Hepatic stellate cell (primary cell): ENCODE data around the gene PHACTR1.

Source experiments
- DNase-seq: peaks from one replicate; pipeline ENCODE4 v3.0.0; 2011; ENCODE audit warnings: low spot score

PHACTR1 gene

DNA sequence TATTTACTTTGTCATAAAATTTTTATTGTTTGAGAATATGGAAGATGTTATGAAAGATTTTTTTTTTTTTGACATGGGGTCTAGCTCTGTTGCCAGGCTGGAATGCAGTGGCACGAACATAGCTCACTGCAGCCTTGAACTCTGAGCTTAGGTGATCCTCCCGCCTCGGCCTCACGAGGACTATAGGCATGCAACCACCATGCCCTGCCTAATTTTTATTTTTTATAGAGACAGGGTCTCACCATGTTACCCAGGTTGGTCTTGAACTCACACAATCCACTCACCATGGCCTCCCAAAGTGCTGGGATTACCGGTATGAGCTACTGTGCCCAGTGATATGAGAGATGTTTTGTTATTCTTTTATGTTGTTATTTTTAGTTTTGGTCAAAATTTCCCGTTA is 316.0 kb downstream of the PHACTR1 start:
- DNase-seq = no peak

- no peak for DNase-seq
Measured at GRCh38 chr6:13033145-13033544, 316.6 kb downstream of the PHACTR1 start.

DNA sequence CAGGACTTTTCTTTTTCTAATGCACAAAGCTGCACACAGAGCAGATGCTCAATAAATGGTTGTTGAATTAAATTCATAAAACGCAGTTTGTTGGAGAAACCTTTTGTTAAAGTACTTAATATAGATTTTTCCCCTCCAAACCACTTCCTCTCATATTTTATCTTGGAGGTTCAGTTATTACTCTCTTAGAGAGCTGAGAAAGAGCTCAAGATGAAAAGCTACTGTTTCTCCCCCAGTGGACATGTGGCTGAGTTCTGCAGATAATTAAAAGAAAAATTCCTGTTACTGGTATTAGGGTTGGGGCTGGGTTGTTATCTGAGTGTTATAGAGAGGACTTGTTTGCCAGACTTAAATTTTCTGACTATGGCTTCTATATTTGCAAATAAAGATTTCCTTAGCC is 317.7 kb downstream of the PHACTR1 start:
- no peak for DNase-seq

DNA sequence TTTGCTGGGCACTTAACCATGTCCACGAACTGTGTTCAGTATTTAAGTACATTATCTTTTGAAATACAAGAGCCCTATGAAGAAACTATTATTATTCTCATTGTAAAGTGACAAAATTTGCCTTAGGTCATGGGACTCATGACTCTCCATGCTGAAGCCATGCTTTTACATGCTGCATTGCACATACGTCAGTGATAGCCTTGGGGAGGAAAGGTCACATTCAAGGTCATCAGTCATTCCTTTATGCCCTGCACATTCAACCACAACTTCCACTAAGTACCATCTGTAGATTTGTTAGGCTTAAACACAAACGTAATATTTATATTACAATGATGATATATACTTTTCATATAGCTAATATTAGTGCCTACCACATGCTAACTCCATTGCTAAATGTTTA is 319.0 kb downstream of the PHACTR1 start:
- DNase-seq = no peak

- DNase-seq = no peak
Measured at GRCh38 chr6:13038315-13038714, 321.7 kb downstream of the PHACTR1 start.

DNA sequence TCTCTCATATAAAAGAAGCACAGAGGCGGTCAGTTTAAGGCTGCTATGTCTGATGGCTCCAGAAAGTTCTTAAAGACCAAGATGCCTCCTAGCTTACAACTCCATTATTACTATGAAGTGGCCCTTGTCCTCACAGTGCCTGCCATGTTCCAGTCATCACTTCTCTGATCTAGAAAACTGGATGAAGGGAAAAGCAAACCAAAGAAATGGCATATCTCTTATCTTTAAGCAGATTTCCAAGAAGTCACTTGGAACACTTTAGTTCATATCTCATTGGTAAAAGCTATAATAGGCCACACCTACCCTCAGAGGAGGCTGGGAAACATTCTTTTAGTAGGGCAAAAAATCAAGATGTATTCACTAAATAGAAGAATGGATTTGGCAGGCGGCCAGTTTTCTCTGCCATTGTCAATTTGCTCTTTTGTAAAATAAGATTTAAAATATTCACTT is 322.2 kb downstream of the PHACTR1 start:
- no peak for DNase-seq

GRCh38 chr6:13044390-13044789 is 327.8 kb downstream of the PHACTR1 start:
- DNase-seq = no peak

DNA sequence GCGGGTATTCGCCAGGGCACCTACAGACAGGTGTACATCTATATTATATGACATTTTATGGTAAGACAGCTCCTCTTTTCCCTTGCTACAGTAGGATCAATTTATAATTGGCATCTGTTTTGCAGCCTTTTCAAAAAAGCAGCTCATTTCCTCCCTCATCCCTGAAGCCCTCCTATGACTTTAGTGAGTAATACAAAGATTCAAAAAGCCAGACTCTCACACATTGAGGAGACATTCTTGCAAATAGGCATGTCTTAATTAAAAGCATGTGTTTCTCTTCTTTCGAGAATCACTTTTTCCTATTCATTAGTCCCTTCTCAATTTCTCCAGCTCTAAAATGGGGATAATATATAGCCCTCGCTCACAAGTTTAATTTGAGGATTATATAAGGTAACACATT is 328.3 kb downstream of the PHACTR1 start:
- DNase-seq = no peak

GRCh38 chr6:13045676-13046075 is 329.1 kb downstream of the PHACTR1 start:
- DNase-seq = no peak

DNA sequence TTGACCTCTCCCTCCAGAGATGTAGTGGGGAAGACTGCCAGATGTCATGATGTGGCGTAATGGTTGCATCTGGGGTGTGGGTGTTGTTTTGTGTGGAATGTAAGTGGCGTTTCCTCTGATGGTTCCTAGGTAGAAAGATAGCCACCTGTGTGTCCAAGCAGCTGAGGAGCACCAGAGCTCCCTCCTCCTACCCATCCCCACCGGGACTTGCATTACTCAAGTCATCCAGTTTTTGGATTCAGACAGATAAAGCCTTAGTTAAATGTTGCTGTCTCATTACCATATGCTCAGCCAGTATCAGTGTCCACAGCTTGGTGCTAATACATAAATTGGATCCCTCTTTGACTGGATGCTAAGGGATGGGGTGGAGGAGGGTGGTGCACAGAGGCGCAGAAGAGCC is 329.5 kb downstream of the PHACTR1 start:
- no peak for DNase-seq

DNA sequence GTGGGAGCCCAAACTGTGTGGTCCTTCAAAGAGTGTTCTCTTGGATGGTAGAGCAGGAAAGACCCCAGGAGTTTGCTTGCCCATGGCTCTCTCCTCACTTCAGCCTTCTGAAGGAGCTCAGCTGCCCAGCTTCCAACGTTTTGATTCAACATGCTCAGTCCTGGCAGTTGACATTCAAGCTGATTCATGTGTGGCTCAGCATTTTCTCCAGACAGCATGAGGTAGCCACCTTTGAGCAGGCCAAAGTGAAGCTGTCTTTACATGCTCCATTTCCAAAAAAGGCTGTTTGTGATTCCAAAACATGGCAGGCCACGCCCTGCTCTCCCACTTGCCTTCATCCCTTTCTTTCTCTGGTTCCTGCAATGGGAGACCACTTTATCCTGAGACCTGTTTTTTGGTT is 331.5 kb downstream of the PHACTR1 start:
- no peak for DNase-seq

DNA sequence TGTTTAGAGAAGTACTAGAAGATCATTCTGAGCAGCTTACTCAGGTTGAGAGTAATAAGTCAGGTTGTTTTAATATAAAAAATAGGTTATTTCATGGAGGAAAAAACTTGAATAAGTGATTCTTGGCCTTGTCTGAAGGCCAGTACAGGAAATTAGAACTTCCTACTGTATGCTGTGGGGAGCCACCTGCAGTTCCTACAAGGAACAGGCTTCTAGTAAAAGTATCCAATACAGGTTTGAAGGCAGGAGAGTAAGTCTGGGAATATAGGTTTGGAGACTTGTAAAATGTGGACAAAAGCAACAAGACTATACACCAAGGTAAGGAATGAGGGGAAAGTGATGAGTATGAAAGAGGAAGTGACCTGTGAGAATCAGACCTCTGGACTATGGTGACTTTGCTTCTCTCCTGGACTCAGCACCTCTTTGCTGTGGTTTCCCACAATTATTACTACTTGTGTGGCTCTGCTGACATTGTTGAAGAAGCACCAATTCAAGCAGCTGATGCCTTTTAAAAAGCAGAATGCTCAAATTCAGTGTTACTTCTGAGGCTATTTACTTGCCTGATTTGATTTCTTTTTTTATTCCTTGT is 333.2 kb downstream of the PHACTR1 start:
- DNase-seq = no peak

DNA sequence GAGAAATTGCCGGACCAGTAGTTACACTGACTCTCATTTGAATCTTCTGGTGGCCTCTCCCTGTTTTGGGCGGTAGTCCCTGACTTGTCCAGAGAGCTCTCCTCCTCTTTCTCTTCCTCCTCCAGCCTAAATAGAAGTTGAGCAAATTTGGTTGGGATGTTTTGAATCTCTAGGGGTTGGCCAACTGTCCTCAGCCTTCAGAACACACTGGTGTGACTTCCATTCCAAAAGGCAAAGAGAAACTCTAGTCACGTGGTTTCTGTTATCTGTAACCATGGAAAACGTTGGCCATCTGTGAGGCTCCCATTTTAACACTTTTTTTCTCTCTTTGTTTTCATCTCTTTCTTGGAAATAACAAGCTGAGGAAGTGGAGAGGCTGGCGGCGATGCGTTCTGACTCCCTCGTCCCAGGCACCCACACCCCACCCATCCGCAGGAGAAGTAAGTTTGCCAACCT is 336.5 kb downstream of the PHACTR1 start:
- no peak for DNase-seq

GRCh38 chr6:13058051-13058450 is 341.5 kb downstream of the PHACTR1 start:
- no peak for DNase-seq

DNA sequence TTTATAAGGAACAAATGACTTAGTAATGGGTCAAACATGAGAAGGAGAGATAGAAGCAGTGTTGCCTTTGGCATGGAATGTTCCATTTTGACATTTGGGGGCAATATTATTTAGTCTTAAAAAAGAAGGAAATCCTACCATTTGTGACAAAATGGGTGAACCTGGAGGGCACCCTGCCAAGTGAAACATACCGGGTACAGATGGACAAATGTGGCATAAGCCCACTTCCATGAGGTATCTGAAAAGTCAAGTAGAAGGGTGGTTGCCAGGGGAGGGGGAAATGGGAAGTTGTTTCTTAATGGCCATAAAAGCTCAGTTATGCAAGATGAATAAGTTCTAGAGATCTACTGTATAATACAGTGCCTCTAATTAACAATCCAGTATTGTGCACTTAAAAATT is 342.5 kb downstream of the PHACTR1 start:
- DNase-seq = no peak

DNA sequence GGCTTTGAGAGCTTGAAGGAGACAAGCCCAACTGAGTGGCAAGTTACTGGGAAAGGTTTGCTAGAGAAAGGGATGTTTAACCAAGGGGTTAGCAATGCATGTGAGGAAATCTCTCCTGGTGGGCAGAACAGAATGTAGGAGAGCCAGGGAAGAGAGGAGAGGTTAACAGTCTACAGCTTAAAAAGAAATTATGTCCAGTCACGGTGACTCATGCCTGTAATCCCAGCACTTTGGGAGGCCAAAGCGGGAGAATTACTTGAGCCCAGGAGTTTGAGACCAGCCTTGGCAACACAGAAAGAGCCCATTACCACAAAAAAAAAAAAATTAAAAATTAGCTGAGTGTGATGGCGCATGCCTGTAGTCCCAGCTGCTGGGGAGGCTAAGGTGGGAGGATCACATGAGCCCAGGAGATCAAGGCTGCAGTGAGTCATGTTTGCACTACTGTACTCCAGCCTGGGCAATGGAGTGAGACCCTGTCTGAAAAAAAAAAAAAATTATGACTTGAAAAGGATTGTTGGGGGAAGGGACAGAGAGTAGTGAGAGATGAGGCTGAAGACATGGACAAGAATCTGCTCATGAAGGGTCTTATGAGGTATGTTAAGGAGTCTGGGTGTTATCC is 346.8 kb downstream of the PHACTR1 start:
- DNase-seq = no peak

- DNase-seq = no peak
Measured at GRCh38 chr6:13065581-13065980, 349.0 kb downstream of the PHACTR1 start.

DNA sequence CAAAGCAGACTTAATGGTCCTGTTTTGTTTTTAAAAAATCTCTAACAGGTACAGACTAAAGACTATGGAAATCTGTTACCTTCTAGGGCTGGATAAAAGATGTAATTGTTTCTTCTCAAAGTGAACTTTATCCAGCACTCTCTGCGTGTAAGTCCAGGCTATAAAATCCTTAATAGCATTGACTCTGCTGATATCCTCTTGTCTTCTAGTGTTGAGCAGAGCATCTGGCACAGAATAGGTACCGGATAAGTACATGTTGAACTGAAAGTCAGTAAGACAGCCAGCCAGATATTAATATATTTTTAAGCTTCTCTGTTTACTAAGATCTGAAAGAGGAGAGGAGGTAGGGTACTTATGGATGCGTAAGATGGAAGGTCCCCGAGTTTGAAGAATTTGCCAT is 349.5 kb downstream of the PHACTR1 start:
- no peak for DNase-seq

DNA sequence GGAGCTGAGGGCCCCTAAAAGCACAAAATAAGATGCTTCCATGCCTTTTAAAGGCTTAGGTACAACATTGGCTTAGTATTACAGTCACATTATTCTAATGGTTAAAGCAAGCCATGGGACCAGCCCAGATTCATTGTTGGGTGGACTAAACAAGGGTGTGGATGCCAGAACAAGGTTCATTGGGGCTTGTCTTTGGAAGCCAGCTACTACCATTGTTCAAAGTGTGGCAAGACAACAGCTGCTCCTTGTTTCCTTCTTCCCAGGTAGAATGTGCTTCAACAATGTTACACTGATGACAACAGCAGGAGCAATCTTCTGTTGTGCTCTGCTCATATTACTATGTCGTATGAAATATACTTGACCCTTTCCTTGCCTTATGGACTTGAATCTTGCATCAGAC is 350.3 kb downstream of the PHACTR1 start:
- DNase-seq = no peak

DNA sequence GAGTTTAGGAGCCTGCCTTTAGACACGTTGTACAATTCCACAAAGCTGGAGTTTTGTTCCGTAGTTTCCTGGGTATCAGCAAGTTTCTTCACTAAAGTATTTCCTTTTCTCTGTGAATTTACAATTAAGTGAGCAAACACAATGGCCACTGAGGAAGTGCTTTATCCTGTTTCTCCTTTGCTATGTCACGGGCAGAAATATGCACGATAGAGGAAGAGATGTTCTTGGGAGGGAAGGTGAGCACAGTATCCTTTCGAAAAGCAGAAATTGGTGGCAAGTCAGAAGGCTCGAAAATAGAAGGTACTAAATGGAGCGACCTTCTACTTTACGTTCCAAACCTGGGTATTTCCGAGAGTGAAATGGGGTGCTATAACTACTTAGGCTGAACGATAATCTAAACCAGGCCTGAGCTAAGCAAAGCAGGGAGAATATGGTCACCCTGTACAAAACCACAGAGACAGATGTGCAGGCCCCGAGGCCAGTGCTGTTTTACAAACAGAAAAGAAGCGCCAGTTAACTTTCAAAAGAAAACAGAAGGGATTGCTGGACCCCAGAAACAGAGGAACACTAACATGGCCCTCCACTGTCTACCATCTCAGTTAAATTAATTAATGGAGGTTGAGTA is 352.1 kb downstream of the PHACTR1 start:
- DNase-seq = no peak

- no peak for DNase-seq
Measured at GRCh38 chr6:13071550-13072345, 355.2 kb downstream of the PHACTR1 start.

DNA sequence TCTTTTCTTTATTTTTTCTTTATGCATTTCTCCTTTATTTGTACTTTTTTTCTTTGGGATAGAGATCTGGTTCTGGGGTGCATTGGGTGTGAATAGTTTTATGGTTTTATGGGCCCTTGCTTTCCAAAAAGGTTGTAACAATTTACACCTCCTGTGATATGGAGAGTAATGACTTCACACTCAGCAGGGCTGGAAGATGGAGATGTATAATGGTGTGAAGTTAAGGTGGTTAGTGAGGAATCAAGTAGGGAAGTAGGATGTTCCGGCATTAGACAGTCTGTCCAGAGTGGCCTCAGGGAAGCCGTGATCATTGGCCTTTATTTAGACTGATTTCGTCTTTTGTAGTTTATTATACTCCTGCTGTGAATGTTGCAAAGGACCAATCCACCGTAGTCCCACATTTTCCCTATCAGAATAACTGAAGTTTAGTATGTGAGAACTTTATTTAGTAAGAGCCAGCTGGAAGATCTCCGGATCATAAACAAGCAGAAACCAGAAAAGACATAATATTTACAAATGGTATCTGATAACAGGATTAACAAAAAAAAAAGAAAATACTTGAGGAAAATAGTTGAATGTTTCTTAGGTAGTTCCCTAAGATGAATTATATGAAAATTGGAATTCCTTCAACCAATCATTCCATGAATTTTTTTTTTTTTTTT is 356.2 kb downstream of the PHACTR1 start:
- no peak for DNase-seq
